ENCODE results near the gene HS6ST2.

- TF ChIP-seq CTCF (IDR thresholded peaks at IDR 0.05) (no peak), POLR2A (IDR thresholded peaks at IDR 0.05) (no peak), EP300 (IDR thresholded peaks at IDR 0.05) (no peak)
Observed at GRCh38 chrX:132954323-132954722, 4.1 kb downstream of the HS6ST2 start.
